GM08714 (cell line): ENCODE results near the gene LAMA5.
A peak's percentile ranks its signal among the peaks of the same experiment; 100 is the strongest.
"Not testable (repeated sequence)": the region's sequence is repeated elsewhere in the genome, so short reads cannot be mapped to it uniquely, and the experiment has no call there.

ENCODE experiments used
- H3K4me3 ChIP-seq: fragments of 200-500 bp; sonication (Bioruptor generic); 2 replicates; pipeline ENCODE4 v1.5.1; 2014; ENCODE audit warnings: mild to moderate bottlenecking, low read length, inconsistent platforms
- ZNF274 ChIP-seq: IDR thresholded peaks from 2 replicates; pipeline ENCODE4 v1.6.1; 2012; ENCODE audit warnings: mild to moderate bottlenecking, low read depth, low read length

LAMA5 gene

GRCh38 chr20:62387933-62388635 lies 21.0 kb upstream of the LAMA5 start:
- TF ChIP-seq ZNF274 = no peak
- H3K4me3 ChIP-seq = peak overlapping the region; percentile 95

GRCh38 chr20:62387219-62387913 lies 20.3 kb upstream of the LAMA5 start:
- no peak for TF ChIP-seq ZNF274
- peak overlapping the region; percentile 95 for H3K4me3 ChIP-seq

GRCh38 chr20:62386383-62387218 lies 19.5 kb upstream of the LAMA5 start, which contains the start of gene RPS21:
RPS21 (plus strand) TSS chr20:62387103; CDS start chr20:62387339, 236 bp downstream.
- no peak for TF ChIP-seq ZNF274
- H3K4me3 ChIP-seq = peak within 1 kb of the TSS; percentile 95

- no peak for TF ChIP-seq ZNF274
- H3K4me3 ChIP-seq = no peak overlapping the region
These were observed 15.4 kb upstream of the LAMA5 start for GRCh38 chr20:62382306-62383198.

GRCh38 chr20:62381842-62382241 lies 14.7 kb upstream of the LAMA5 start:
- no peak for TF ChIP-seq ZNF274
- no peak overlapping the region for H3K4me3 ChIP-seq

- TF ChIP-seq ZNF274 = no peak
- no peak overlapping the region for H3K4me3 ChIP-seq
These were observed 14.2 kb upstream of the LAMA5 start for GRCh38 chr20:62381202-62381797.

GRCh38 chr20:62378215-62378614 lies 11.1 kb upstream of the LAMA5 start:
- no peak for TF ChIP-seq ZNF274
- no peak overlapping the region for H3K4me3 ChIP-seq

GRCh38 chr20:62377615-62378178 lies 10.6 kb upstream of the LAMA5 start:
- H3K4me3 ChIP-seq = no peak overlapping the region
- TF ChIP-seq ZNF274 = no peak

GRCh38 chr20:62377064-62377461 lies 10.0 kb upstream of the LAMA5 start:
- no peak for TF ChIP-seq ZNF274
- no peak overlapping the region for H3K4me3 ChIP-seq

- H3K4me3 ChIP-seq = no peak overlapping the region
- no peak for TF ChIP-seq ZNF274
These were observed 9.3 kb upstream of the LAMA5 start for GRCh38 chr20:62376112-62377063.

GRCh38 chr20:62374331-62375152 lies 7.4 kb upstream of the LAMA5 start:
- TF ChIP-seq ZNF274 = no peak

GRCh38 chr20:62373631-62374179 lies 6.6 kb upstream of the LAMA5 start:
- H3K4me3 ChIP-seq = not testable (repeated sequence)

More at GRCh38 chr20:62374331-62375152, 7.4 kb upstream of the LAMA5 start:
- H3K4me3 ChIP-seq = no peak overlapping the region
